UCSD-AML1 (cell line): ENCODE results near the gene ECHS1.

Experiments
- DNase-seq: peaks from one replicate; lab custom pipeline; 2025; ENCODE audit not compliant: unreplicated experiment; lab: John Stamatoyannopoulos, UW

The ECHS1 gene

DNA sequence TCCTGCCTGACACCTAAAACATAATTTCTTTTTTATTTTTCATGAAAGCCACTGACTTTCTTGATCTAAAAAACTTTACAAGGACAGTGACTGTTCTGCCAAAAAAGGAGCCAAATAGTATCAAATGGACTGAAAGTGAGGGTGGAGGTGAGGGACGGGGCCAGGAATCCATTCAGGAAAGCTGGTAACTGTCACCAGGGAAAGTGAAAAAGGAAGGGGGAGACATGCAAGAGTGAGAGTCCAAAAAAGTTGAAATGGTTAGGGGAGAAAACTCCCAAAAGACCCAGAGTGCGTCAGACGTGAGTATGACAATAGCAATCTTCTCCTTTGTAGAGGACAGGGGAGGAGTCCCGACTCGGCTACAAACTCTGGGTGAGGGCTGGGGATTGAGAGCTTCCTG, 28.9 kb downstream of the ECHS1 start:
- DNase-seq, result no peak

DNA sequence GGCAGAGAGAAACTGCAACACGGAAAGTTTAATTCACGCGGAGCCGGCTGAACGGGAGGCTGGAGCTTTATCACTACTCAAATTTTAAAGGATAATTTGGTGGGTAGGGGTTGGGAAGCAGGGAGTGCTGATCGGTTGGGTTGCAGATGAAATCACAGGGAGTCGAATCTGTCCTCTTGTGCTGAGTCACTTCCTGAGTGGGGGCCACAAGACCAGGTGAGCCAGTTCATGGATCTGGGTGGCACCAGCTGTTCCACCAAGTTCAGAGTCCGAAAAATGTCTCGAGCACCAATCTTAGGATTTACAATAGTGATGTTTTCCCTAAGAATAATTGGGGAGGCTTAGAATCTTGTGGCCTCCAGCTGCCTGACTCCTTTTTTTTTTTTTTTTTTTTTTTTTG, 29.6 kb downstream of the ECHS1 start:
- DNase-seq, result no peak

DNA sequence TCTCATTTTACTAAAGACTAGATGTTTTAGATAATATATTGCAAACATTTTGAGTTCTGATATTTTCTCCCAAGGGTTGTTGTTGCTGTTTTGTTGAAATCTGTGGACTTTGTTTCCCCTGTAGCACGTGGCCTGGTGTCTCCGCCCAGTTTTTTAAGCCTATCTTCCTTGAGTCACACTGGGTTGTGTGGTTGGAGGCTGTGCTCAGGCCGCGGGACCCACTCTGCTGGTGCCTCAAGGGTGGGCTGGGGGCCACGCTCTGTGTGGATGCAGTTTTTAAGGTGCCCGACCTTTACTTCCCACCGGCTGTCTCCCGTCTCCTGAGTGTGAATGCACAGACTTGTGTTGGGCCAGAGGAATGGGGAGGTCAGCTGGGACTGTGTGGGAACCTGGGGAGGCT, 30.2 kb downstream of the ECHS1 start:
- DNase-seq, result no peak

DNA sequence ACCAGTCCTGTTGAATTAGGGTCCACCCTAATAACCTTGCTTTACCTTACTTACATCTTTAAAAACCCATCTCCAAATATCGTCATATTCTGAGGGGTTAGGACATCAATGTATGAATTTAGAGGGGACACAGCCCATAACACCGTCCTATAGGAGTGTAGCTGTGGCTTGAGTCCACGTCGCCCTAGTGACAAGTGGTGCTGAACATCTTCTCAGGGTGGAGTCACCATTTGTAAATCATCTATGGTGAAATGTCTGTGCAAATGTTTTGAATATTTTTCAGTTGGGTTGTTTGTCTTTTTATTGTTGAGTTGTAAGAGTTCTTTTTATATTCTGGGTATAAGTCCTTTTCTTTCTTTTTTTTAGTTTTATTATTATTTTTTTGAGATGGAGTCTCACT, 31.2 kb downstream of the ECHS1 start:
- DNase-seq, result no peak

DNA sequence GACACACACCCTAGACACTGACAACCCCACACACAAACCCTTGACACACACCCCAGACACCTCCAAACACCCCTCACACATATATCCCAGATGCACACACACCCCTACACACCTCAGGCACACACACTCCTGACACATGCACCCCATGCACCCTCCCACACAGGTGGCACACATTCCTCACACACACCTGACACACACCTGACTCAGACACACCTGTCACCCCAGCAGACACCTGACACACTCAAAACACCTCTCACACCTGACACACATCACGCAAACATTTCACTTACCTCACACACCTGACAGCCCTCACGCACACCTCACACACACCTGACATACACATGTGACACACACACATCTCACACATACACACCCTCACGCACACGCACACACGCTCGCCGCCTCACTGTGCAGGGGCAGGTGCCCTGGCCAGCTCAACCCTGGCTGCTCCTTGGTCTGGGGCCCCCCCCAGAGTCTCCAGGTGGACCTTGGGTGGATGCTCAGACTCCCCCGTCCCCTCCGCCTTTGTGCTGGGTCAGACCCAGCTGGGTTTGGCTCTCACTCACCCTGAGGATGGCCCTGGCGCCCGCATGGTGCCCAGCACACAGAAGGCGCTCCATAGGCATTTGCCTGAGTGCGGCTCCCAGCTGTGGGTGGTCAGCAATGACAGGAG, 33.3 kb downstream of the ECHS1 start:
- DNase-seq, result no peak

DNA sequence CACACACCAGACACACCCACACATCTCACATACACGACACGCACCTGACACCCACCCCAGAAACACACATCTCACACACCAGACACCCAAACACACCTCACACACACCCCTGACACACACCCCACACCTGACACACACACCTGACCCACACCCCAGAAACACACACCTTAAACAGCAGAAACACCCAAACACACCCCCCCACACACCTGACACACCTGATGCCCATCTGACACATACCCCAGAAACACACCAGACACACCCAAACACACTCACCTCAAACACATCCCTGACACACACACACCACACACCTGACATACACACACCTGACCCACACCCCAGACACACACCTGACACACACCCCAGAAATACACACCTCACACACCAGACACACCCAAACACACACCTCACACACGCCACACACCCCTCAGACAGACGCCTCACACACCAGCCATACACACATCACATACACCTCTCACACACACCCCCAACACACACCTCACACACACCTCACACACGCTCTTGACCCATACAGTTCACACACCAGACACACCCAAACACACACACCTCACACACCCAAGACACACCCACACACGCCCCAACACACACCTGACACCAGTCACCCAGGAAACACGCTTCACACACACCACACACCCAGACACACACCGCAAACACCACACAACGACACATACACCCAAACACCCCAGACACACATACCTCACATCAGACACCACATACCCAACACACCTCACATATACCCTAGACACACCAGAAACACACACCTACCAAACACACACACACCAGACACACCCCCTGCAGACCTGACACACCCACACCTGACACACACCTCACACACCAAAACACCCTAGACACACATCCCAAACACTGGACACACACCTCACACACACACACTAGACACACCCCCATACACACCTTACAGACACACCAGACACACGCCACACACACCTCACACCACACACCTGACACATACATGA, 34.8 kb downstream of the ECHS1 start:
- DNase-seq, result no peak

DNA sequence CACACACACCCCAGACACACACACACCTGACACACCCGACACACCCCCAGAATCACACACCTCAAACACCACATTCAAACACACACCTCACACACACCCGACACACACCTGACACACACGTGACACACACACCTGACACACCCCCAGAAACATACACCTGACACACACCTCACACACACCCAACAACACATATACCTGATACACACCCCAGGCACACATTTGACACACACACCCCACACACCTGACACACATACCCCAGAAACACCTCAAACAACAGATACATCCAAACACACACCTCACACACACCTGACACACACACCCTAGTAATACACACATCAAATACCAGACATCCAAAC, 35.8 kb downstream of the ECHS1 start:
- no peak for DNase-seq

DNA sequence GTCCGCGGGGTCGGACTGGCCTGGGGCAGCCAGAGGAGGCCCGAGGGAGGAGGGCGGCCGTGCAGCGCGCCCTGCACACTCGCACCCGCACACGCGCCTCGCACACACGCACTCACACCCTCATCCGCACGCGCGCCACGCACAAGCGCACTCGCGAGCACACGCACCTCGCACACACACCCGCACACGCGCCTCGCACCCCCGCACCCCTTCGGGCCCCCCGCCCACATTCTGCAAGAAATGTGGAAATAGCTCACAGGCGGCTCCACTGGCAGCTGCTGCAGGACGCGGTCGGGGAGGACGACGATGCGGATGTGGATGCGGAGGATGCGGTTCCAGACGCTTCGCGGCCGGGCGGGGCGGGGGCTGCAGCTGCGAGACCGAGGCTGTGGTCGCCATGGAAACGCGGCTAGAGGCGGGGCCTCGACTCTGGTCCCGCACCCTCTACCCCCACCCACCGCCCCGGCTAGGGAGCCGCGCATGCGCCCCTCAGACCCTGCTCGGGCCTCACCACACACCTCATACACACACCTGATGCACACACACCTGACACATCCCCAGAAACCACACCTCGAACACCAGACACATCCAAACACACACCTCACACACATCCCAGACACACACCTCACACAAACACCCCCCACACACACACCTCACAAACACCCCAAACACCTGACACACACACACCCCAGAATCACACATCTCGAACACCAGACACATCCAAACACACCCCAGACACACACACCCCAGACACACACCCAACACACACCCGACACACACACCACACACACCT, 36.4 kb downstream of the ECHS1 start, which contains the start of gene CALY:
Gene CALY, minus strand, starts transcription at position 320 of the 793 bp plus-strand sequence. CDS start 7,907 bp downstream, outside the sequence.
- peak; percentile 56 for DNase-seq

DNA sequence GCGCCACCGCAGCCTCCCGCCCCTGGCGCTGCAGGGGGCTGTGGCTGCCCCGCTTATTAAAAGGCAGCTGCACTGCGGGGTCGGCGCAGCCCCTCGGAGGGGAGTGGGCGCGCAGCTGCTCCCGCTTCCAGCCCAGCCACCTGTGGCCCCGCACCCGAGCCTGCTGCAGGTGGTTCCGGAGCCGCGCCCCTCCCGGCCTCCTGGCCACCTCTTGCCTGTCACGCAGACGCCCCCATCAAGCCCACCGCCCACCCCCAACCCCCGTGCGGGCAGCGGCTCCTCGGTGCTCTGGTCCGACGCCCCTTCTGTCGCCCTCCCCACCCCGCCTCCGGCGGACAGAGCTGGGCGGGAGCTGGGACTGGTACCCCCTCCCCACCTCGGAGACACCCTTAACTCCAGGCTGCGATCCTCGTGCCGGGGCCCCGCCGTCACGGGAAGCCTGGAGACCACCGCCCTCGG, 37.0 kb downstream of the ECHS1 start:
- DNase-seq, result no peak

DNA sequence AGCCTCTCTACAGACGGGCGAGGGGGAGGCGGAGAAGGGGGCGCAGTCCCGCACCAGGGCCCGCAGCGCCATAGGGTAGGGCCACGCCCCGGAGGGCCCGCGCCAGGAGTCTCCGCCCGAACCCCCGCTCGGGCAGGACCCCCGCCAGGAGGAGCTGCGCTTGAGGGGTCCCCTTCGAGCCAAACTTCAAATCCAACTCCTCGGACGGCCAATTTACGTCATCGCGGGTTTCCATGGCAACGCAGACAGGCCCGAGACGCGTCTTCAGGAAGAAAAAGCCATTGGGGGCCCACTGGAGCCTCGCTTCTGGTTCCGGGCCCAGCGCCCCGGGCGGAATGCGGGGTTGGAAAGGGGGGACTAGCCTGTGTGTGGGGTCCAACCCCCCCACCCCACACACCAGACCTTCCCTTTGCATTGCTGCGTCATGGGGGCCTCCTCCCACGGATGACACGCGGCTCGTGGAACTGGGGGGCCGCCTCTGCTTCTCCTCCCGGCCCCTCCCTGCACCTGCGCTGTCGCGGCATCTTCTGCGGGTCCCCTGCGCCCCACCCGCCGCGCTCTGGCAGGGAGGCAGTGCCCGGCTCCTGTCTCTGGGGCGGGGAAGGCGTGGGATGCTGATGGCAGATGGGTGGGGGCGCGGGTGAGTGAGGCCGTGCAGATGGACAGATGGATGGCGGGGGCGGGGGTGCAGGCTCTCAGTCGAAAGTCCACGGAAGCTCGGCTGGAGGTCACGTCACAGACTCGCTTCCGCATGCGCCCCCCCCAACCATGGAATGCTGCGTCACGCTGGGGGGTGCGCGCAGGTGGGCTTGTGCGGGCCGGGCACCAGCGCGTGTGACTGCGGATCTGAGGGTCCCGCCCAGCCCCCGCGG, 37.7 kb downstream of the ECHS1 start:
- no peak for DNase-seq

DNA sequence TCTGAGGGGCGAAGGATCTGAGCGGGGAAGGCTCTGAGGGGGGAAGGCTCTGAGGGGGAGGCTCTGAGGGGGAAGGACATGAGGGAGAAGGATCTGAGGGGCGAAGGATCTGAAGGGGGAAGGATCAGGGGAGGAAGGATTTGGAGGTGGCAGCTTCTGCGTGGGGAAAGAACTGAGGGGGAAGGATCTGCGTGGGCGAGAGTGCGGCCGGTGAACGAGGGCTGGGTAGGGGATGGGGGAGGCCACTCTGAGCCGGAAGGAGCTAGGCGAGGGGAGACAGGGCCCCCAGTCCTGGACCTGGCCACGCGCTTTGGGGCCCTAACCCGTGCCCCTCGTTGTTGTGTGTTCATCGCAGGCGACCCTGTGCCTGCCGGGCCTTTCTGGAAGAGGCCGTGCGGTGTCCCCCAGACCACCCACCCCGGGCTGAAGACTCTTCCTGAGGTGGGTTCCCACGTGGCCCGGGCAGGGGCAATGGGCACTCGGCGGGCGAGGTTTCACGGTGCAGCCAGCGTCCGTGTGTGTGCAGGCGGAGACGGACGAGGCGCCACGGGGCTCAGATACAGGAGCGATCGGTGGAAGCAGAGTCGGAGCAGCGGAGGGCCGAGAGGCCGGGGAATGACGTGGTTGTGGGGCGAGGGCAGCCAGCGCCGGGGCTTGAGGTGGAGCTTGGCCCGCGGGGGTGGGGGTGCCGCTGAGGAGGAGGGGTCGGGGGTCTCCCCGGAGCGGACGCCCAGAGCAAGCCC, 38.5 kb downstream of the ECHS1 start:
- DNase-seq, result no peak

DNA sequence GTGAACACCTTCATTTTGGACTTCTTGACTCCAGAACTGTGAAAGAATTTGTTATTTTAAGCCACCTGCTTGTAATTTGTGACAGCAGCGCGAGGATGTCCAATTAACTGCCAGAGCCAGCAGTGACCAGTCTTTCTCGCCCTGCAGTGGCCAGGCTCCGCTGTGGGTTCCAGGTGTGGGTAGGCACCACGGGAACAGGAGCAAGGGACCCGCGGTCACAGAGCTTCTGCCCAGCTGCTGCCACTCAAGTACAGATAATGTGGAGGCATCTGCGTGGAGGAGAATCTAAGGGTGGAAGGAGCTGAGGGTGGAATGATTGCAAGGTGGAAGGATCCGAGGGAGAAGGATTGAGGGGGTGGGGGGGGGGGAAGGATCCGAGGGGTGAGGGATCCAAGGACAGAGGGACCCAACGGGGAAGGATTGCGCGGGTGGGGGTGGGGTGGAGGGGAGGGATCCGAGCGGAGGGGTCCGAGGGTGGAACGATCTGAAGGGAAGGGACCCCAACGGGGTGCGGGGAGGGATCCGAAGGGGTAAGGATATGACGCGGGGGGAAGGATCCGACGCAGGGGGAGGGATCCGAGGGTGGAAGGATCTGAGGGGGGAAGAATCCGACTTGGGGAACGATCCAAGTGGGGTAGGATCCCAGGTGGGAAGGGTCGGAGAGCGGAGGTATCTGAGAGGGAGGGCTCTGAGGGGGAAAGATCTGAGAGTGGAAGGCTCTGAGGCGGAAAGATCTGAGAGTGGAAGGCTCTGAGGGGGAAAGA, 40.0 kb downstream of the ECHS1 start:
- no peak for DNase-seq

DNA sequence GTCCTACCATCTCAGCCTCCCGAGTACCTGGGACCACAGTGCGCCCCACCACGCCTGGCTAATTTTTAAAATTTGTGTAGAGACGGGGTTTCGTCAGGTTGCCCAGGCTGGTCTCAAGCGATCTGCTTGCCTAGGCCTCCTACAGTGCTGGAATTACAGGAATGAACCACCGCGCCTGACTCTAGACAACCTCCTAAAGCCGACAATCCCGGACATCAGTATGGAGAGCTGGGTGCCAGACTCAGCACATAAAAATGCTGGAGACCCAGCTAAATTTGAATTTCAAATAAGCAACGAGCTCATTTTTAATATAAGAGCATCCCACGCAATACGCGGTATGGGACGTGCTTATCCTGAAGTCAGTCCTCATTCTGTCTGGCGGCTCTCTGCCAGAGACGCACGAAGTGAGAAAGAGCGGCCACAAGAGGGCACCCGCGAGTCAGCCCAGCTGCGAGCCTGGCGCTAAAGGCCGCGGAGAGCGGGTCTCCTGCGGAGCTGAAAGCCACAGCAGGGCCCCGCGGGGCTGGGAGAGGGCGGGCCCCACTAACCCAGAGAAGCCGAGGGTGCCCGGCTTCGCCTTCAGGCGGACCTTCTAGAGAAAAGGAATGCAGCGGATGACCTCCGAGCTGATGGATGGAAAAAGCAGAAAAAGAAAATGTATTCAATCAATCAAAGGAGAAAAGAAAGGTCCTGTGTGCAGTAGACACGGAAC, 43.5 kb downstream of the ECHS1 start:
- peak; percentile 84 for DNase-seq

DNA sequence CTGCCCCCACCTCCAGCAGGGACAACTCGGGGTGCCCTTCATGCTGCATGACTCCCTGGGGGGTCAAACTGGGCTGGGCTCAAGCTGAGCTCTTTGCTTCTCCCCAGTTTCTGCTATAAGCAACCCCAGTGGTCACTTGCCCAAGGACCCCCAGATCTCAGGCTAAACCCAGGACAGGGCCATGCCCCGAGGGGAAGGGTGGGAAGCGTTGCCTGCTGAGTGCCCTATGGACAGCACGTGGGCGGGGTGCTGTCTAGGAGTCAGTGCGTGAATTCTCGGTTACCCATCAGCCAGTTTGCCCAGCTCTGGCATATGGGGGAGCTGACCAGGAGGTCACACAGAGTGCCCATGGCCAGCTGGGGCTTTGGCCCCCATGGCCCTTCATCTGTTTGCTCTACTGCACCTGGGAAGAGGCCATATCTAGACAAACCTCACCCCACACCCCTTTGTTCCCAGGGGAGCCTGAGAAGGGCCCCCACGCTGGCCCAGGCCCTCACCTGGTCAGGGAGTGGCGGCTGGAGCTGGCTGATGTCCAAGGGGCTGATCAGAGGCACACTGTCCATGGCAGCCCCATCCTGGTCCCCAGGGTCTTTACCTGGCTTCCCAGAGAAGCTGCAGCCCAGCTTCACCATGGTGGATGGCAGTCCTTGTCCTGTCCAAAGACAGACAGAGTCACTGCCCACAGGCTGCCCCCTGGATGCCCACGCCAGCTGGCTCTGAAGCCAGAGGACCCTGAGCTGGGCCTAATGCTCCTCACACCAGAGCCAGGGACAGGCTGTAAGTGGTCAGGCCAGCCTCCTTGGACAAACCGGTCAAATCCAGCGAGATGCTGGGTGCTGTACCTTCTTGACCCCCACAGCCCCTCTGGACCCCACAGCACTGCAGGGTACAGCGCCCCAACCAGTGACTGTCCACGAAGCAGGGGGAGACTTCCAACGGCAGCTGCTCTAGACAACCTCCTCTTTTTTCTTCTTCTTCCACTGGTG, 44.5 kb downstream of the ECHS1 start:
- no peak for DNase-seq

DNA sequence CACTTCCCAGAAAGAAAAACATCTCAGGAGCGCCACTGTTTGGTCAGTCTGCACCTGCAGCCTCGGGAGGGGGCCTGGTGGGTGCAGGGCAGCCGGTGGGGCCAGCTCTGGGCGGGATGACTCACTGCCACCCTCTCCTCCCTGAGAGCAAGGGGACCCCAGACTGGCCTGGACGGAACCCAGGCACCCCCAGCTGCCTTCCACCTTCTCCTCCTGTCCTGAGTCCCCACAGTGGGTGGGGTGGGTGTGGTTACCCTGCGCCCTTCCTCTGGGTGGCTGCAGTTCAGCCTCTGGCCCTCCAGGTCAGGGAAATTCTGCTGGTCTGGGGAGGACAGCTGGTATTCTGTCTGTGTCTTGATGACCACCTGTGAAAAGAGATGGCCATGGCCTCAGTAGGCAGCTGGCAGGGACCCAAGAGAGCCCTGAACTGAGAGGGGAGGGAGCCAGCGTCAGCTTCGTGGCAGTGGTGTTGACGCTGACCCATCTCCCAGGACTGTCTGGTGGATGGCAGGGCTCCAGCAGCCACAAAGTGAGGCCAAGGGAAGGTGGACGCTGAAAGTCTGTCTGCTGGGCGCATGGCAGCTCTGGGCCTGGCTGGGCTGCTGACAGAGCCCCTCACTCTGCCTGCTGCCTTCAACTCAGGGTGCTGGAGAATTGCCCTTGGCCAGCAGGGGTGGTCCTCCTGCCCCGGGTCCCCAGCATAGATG, 45.4 kb downstream of the ECHS1 start:
- no peak for DNase-seq
